GM20000 (cell line): ENCODE measurements around the gene EFCC1.

Experiments
- DNase-seq: peaks from one replicate; pipeline ENCODE4 v3.0.0; 2012; ENCODE audit warnings: low spot score
- CTCF ChIP-seq: IDR thresholded peaks from 2 replicates; pipeline ENCODE4 v1.5.1; 2012; ENCODE audit warnings: mild to moderate bottlenecking, control low read depth; ENCODE audit errors: extremely low read depth, missing control alignments

The EFCC1 gene

DNA sequence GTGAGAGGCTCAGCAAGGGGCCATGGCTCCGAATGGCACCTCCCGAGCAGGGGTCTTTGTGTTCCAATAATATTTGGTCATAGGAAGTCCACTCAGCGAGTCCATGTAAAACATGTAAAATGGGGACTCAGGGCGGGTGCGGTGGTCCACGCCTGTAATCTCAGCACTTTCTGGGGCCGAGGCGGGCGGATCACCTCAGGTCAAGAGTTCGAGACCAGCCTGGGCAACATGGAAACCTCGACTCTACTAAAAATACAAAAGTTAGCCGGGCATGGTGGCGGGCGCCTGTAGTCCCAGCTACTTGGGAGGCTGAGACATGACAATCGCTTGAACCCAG lies 26.4 kb downstream of the EFCC1 start:
- TF ChIP-seq CTCF, result no peak
- no peak for DNase-seq

DNA sequence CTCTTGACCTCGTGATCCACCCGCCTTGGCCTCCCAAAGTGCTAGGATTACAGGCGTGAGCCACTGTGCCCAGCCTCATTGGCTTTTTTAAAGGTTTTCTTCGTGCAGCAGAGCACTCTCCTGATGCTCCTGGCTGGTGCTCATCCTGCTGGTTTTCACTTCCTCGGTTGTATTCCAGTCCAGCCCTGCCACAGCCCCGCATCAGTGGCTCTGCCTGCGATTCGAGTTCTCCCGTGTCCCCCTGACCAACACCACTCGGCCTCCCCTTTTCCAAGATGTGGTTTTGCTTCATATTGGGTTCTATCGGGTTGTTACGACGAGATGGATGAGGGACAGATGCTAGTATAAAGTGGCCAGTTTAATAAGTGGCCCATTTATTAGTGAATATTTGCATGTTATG lies 27.8 kb downstream of the EFCC1 start:
- no peak for DNase-seq
- no peak for TF ChIP-seq CTCF

DNA sequence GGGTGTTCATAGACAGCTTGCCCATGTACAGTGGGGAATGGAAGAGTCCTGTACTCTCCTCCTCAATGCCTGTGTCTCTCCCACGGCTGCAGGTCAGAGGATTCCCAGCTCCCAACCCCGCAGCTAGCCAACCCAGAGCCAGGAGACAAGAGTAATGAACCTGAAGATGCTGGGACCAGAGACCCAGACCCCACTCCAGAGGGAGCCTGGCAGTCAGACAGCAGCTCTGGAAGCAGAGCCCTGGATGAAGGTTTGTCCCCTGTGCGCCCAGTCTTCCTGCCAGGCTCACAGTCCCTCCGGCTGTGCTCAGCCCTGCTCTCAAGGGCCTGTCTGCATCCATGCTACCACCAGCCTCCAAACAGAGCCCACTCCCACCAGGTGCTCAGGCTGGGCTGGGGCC lies 29.5 kb downstream of the EFCC1 start:
- TF ChIP-seq CTCF, result no peak
- no peak for DNase-seq

GRCh38 chr3:129031476-129032215 lies 30.5 kb downstream of the EFCC1 start:
- TF ChIP-seq CTCF, result no peak

DNA sequence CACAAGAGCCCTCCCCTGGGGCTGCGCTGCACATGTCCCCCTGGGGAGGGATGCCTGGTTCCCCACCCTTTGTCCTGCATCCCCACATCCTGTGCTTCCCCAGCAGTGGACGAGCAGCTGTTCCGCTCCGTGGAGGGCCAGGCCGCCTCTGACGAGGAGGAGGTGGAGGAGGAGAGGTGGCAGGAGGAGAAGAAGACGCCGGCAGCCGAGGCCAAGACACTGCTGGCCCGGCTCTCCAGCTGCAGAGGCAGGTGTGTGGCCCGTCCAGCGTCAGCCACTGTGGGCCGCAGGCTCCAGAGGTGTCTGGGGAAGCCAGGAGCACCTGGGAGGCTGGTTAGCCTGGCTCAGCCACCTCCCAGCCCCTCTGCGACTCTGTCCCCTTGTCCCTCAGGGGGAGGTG lies 31.6 kb downstream of the EFCC1 start:
- no peak for DNase-seq
- TF ChIP-seq CTCF, result no peak

More at GRCh38 chr3:129031476-129032215, 30.5 kb downstream of the EFCC1 start:
- no peak for DNase-seq

GRCh38 chr3:129033151-129033550 lies 32.0 kb downstream of the EFCC1 start:
- no peak for TF ChIP-seq CTCF
- no peak for DNase-seq

- no peak for TF ChIP-seq CTCF
- no peak for DNase-seq
Measured at GRCh38 chr3:129033633-129034321, 32.7 kb downstream of the EFCC1 start.
